GM19395 (cell line): Measurements from ENCODE around the gene MAML2.
"Not testable (repeated sequence)": the region's sequence is repeated elsewhere in the genome, so short reads cannot be mapped to it uniquely, and the experiment has no call there.

Experiments
- ATAC-seq: cut with Tn5 transposase; IDR thresholded peaks from one replicate; pipeline ENCODE4 v1.9.1; 2021; ENCODE audit warnings: mild to moderate bottlenecking, moderate library complexity; ENCODE audit not compliant: unreplicated experiment

Gene MAML2

DNA sequence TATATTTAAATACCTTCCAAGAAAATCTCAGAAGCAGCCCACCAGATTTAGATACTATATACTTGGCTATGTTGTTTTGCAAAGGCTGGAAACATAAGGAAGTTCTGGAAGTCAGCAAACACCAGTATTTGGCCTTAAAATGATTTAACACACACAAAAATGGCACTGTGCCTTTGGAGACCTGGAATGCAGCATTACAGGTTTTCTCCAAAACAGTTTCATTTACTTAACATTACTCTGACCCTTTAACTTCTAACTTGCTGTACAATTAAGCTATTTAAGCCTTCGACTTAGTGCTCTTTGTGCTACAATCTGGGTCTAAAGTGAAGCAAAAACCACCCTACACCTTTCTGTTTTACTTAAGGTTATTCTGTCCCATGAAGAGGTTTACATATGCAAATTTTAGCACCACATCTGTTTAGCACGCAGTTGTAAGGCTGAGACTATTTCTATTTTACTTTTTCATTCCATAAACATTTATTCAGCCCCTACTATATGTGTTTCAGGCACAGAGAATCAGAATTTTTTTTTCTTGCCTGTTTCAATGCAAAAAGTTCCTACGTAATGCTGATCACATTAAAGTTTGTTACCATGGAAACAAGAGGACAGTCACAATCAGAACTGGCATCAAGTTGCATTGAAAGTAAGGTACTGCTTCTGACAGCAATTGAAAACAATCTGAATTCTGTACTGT is 70.3 kb downstream of the MAML2 start:
- ATAC-seq = peak; percentile 71

- no peak for ATAC-seq
These were observed 71.2 kb downstream of the MAML2 start for GRCh38 chr11:96271777-96272176.

DNA sequence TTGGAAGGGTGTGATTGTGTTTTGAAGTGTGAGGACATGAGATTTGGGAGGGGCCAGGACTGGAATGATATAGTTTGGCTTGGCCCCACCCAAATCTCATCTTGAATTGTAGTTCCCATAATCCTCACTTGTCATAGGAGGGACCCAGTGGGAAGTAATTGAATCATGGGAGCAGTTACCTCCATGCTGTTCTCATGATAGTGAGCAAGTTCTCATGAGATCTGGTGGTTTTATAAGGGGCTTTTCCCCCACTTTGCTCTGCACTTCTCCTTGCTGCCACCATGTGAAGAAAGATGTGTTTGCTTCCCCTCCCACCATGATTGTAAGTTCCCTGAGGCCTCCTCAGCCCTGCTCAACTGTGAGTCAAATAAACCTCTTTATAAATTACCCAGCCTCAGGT is 71.6 kb downstream of the MAML2 start:
- not testable (repeated sequence) for ATAC-seq

DNA sequence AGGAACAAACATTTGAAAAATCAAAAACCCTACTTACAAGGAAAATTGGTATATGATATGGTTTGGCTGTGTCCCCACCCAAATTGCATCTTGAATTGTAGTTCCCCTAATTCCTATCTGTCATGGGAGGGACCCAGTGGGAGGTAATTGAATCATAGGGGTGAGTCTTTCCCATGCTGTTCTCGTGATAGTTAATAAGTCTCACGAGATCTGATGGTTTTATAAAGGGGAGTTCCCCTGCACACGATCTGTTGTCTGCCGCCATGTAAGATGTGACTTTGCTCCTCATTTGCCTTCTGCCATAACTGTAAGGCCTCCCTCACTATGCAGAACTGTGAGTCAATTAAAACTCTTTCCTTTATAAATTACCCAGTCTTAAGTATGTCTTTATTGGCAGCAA is 74.5 kb downstream of the MAML2 start:
- not testable (repeated sequence) for ATAC-seq

DNA sequence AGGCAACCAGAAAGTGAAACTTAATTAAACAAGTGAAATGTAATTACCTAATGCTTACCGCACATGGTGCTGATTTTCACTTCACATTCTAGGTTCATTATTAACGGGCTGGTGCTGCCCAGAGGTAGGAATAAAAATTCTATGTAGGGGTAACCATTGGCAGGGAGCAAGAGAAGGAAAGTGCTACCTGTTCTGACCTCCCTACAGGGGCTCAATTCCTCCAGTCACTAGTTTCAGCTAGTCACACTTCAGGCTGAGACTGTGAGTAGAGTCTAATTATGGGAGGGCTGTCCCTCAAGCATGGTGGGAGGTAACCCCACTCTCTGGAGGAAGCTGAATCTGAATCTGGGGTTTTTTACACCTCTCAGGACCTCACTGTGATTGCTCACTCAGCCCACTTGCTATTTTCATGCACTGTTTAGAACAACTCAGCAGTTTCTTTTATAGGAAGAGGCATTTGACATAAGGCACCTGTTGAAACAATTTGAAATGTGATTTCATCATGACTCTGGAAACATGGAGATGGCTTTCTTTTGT is 75.4 kb downstream of the MAML2 start:
- ATAC-seq = peak; percentile 97

GRCh38 chr11:96267001-96267495 is 75.9 kb downstream of the MAML2 start:
- ATAC-seq = no peak

DNA sequence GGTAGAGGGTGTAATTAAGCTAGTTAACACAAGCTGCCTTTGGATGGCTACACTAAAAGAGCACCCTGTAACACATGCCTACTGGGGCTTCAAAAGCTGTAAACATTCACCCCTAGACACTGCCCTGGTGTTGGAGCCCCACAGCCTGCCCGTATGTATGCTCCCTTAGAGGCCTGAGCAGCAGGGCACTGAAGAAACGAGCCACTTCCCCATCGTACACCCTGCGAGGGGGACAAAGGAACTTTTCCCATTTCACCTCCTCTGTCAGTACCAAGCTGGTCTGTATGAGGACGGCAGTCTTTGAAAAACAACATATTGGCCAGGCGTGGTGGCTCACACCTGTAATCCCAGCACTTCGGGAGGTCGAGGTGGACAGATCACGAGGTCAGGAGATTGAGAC is 77.0 kb downstream of the MAML2 start:
- no peak for ATAC-seq

DNA sequence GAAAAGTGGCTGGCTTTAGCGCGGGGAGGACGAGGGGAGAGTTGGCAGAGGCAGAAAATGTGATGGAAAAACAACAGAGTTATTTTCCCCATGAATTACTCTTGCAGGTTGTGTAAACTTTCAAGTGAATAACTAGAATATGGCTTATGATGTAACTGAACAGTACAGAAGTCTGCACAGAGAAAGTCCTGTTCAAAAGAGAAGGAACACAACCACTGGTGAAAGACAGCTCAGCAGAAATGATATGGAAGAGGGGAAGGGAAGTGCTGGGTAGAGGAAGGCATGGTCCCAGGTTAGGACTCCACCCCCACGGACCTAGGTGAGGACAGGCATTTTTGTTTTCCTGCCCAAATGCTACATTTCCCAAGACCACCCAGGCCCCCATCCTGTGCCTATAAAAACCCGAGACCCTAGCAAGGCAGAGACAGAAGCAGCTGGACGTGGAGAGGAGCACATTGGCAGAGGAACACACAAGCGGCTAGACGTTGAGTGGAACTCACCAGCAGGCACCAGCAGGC is 77.7 kb downstream of the MAML2 start:
- no peak for ATAC-seq

GRCh38 chr11:96264364-96264763 is 78.6 kb downstream of the MAML2 start:
- no peak for ATAC-seq

- no peak for ATAC-seq
These were observed 79.7 kb downstream of the MAML2 start for GRCh38 chr11:96263238-96263763.

DNA sequence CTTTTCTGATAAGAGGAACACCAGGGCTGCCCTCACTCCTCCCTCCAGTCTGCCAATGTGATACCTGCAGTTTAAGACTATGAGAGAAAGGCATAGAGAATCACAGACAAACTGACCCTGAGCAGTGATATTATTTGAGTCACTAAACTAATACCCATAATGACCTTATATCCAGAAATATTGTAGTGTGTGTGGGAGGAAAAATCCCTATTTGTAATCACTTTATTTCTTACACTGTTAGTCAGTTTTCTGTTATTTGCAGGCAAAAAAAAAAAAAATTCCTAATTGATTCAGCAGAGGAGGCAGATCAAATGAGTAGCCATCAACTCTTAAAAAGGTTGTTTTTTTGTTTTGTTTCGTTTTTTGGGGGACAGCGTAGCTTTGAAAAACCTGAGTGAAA is 82.5 kb downstream of the MAML2 start:
- no peak for ATAC-seq

DNA sequence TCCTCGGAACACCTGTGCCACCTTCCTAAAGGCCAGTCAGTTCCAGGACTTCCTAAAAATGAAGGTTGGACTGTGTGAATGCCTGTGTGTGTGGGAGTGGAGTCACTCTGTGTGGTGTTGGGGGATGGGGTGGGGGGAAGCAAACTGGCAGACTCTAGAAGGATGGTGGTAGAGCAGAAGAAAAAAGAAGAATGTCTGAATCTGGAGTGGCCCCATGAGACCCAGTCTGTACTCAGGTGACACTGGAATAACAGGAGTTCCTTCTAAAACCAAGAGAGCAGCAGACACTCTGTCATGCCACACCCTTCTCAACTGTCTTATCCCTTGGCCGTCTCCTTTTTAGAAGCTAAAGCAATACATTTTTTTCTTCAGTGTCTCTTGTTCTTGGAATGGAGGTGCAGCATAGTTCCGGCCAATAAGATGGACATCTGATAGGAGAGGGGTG is 82.9 kb downstream of the MAML2 start:
- ATAC-seq = no peak

DNA sequence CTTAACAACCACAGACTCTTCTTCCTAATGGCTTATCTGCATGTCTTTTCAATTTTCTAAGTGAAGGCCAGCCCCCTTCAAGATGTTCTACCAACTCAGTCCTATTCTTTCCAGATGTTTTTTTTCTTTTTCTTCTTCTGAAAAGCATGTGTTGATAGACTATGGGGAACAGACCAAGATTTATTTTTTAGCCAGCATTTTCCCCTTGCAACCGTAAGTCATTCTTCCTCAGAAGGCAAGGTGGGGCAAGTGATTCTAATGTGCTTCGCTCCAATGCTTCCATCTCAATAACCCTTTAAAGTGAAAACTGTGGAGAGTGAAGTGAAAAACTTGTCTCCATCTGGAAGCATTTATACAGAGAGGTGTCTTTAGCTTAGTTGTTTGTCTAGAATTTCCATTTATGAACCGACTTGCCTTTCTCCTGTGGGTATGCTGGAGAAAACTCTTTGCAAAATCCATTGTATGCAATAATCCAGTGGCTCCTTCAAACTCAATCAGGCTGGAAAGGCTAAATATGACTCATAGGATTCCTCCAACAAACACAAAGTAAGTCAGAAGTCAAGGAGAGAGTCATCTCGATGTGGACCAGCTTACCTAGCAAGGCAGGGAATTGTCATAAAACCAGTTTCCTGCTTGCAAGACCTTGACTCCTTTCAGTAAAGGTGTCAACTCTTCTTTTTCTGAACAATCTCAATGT is 83.7 kb downstream of the MAML2 start:
- ATAC-seq = no peak

DNA sequence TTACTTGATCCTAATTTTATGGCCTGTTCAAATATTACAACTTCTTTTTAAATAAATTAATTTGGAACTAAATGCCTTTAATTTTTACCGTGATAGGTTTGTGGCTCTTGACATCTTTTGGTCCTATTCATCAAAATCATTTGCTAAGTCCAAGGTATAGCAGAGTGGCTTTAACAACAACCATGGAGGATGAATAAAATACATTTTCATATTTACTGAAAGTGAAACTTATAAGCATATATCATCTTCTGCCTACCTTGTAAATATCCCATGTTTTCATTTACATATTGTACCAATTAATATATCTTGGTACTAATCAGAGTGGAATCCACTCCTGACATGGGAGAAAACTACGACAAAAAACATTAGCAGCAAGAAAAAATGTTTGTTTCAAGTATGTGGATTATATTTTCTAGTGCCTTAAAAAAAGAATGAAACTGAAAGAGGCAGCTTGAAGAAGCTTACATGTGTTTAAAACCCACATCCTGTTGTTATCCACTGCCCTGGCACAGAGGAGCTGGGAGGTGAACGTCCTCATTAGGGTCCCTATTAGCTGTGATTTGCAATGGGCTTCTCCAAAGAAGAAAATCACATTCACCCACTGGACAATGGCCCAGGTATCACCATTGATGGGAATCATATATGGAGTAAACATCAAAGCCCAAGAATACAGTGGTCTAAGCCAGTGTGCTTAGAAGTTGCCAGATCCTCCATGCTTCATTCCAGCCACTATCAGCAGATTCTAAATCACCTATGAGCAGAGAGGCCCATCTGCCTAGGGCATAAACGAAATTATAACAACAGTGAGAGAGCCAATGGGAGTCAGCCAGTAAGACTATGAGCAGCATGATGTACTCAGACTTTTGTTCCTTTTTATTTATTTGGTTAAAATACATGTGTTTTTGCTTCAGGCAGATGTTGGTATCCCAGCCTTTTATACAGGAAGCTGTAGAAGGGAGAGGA is 84.7 kb downstream of the MAML2 start:
- ATAC-seq = peak; percentile 85

GRCh38 chr11:96257036-96257435 is 86.0 kb downstream of the MAML2 start:
- no peak for ATAC-seq

- no peak for ATAC-seq
These were observed 86.6 kb downstream of the MAML2 start for GRCh38 chr11:96256215-96257011.

DNA sequence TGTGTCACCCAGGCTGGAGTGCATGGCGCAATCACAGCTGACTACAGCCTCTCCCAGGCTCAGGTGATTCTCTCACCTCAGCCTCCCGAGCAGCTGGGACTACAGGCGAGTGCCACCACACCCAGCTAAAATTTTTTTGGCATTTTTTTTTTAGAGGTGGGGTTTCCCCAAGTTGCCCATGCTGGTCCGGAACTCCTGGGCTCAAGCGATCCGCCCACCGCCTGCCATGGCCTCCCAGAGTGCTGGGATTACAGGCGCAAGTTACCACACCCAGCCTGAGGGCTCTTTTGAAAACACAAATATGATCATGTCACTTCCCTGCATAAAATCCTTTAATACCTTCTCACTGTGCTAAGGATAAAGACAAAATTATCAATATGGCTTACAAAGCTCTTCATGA is 88.1 kb downstream of the MAML2 start:
- no peak for ATAC-seq

GRCh38 chr11:96254087-96254486 is 88.9 kb downstream of the MAML2 start:
- ATAC-seq = peak; percentile 55

GRCh38 chr11:96246718-96247552 is 96.1 kb downstream of the MAML2 start:
- ATAC-seq = no peak
